Measurements from ENCODE around the gene PTTG1IP.
A peak's percentile ranks its signal among the peaks of the same experiment; 100 is the strongest.

The PTTG1IP gene

GRCh38 chr21:44868707-44869106 lies 4.8 kb downstream of the PTTG1IP start:
- no peak for DNase-seq (ENCODE audit: low read depth, low spot score)
- TF ChIP-seq POLR2AphosphoS5 (IDR thresholded peaks at IDR 0.05; ENCODE audit: borderline replicate concordance, low read depth, low read length) (no peak), EZH2 (IDR thresholded peaks at IDR 0.05) (no peak), FOXP2 (optimal IDR thresholded peaks at IDR 0.05; ENCODE audit: control extremely low read depth, extremely low read length, insufficient read depth) (no peak)
- H3K9me3 ChIP-seq (ENCODE audit: low read depth, low read length), result no peaks in the 10 kb centered on the region
- no peak overlapping the region for H3K27ac ChIP-seq
- H3K36me3 ChIP-seq (ENCODE audit: insufficient read depth, low read length), result peaks cover 25% of the 10 kb centered on the region
- H3K9ac ChIP-seq (ENCODE audit: insufficient read length), result no peak overlapping the region
- H3K4me3 ChIP-seq, result no peak overlapping the region

GRCh38 chr21:44867999-44868700 lies 5.3 kb downstream of the PTTG1IP start:
- H3K27ac ChIP-seq, result peak overlapping the region; percentile 47
- H3K4me3 ChIP-seq, result no peak overlapping the region
- peaks cover 31% of the 10 kb centered on the region for H3K36me3 ChIP-seq (ENCODE audit: insufficient read depth, low read length)
- no peaks in the 10 kb centered on the region for H3K9me3 ChIP-seq (ENCODE audit: low read depth, low read length)
- TF ChIP-seq FOXP2 (optimal IDR thresholded peaks at IDR 0.05; ENCODE audit: control extremely low read depth, extremely low read length, insufficient read depth), result no peak
- no peak for TF ChIP-seq POLR2AphosphoS5 (IDR thresholded peaks at IDR 0.05; ENCODE audit: borderline replicate concordance, low read depth, low read length)
- no peak for TF ChIP-seq EZH2 (IDR thresholded peaks at IDR 0.05)
- no peak overlapping the region for H3K9ac ChIP-seq (ENCODE audit: insufficient read length)
- no peak for DNase-seq (ENCODE audit: low read depth, low spot score)

- no peak for DNase-seq (ENCODE audit: low read depth, low spot score)
- TF ChIP-seq POLR2AphosphoS5 (IDR thresholded peaks at IDR 0.05; ENCODE audit: borderline replicate concordance, low read depth, low read length), result no peak
- H3K9ac ChIP-seq (ENCODE audit: insufficient read length), result no peak overlapping the region
- H3K9me3 ChIP-seq (ENCODE audit: low read depth, low read length), result no peaks in the 10 kb centered on the region
- H3K36me3 ChIP-seq (ENCODE audit: insufficient read depth, low read length), result peaks cover 35% of the 10 kb centered on the region
- H3K4me3 ChIP-seq, result no peak overlapping the region
- H3K27ac ChIP-seq, result peak overlapping the region; percentile 47
Measured at GRCh38 chr21:44867464-44867863, 6.0 kb downstream of the PTTG1IP start.

GRCh38 chr21:44866780-44867179 lies 6.7 kb downstream of the PTTG1IP start:
- DNase-seq (ENCODE audit: low read depth, low spot score), result no peak
- Histone ChIP-seq H3K4me3 (no peak overlapping the region), H3K9me3 (ENCODE audit: low read depth, low read length) (no peaks in the 10 kb centered on the region), H3K9ac (ENCODE audit: insufficient read length) (no peak overlapping the region), H3K36me3 (ENCODE audit: insufficient read depth, low read length) (peaks cover 35% of the 10 kb centered on the region), H3K27ac (peak overlapping the region; percentile 47)
- TF ChIP-seq EZH2 (IDR thresholded peaks at IDR 0.05), result no peak
- TF ChIP-seq FOXP2 (optimal IDR thresholded peaks at IDR 0.05; ENCODE audit: control extremely low read depth, extremely low read length, insufficient read depth), result no peak
- no peak for TF ChIP-seq POLR2AphosphoS5 (IDR thresholded peaks at IDR 0.05; ENCODE audit: borderline replicate concordance, low read depth, low read length)

GRCh38 chr21:44865561-44866280 lies 7.8 kb downstream of the PTTG1IP start:
- TF ChIP-seq FOXP2 (optimal IDR thresholded peaks at IDR 0.05; ENCODE audit: control extremely low read depth, extremely low read length, insufficient read depth) (no peak), POLR2AphosphoS5 (IDR thresholded peaks at IDR 0.05; ENCODE audit: borderline replicate concordance, low read depth, low read length) (no peak), EZH2 (IDR thresholded peaks at IDR 0.05) (no peak)
- Histone ChIP-seq H3K9ac (ENCODE audit: insufficient read length) (no peak overlapping the region), H3K9me3 (ENCODE audit: low read depth, low read length) (no peaks in the 10 kb centered on the region), H3K27ac (peak overlapping the region; percentile 73), H3K4me3 (peak overlapping the region; percentile 20; the same call in 1 of the 2 replicates), H3K36me3 (ENCODE audit: insufficient read depth, low read length) (peaks cover 35% of the 10 kb centered on the region)
- DNase-seq (ENCODE audit: low read depth, low spot score), result peak; percentile 32

GRCh38 chr21:44862869-44863685 lies 10.4 kb downstream of the PTTG1IP start:
- Histone ChIP-seq H3K9me3 (ENCODE audit: low read depth, low read length) (no peaks in the 10 kb centered on the region), H3K9ac (ENCODE audit: insufficient read length) (no peak overlapping the region), H3K27ac (no peak overlapping the region), H3K36me3 (ENCODE audit: insufficient read depth, low read length) (peaks cover 52% of the 10 kb centered on the region), H3K4me3 (no peak overlapping the region)
- no peak for DNase-seq (ENCODE audit: low read depth, low spot score)
- TF ChIP-seq FOXP2 (optimal IDR thresholded peaks at IDR 0.05; ENCODE audit: control extremely low read depth, extremely low read length, insufficient read depth), result no peak

GRCh38 chr21:44858791-44859190 lies 14.7 kb downstream of the PTTG1IP start:
- TF ChIP-seq POLR2AphosphoS5 (IDR thresholded peaks at IDR 0.05; ENCODE audit: borderline replicate concordance, low read depth, low read length) (no peak), FOXP2 (optimal IDR thresholded peaks at IDR 0.05; ENCODE audit: control extremely low read depth, extremely low read length, insufficient read depth) (no peak), EZH2 (IDR thresholded peaks at IDR 0.05) (no peak)
- H3K9me3 ChIP-seq (ENCODE audit: low read depth, low read length), result no peaks in the 10 kb centered on the region
- H3K36me3 ChIP-seq (ENCODE audit: insufficient read depth, low read length), result peaks cover 58% of the 10 kb centered on the region
- no peak overlapping the region for H3K4me3 ChIP-seq
- H3K27ac ChIP-seq, result no peak overlapping the region
- no peak overlapping the region for H3K9ac ChIP-seq (ENCODE audit: insufficient read length)
- DNase-seq (ENCODE audit: low read depth, low spot score), result no peak

GRCh38 chr21:44858291-44858690 lies 15.2 kb downstream of the PTTG1IP start:
- TF ChIP-seq FOXP2 (optimal IDR thresholded peaks at IDR 0.05; ENCODE audit: control extremely low read depth, extremely low read length, insufficient read depth), result no peak
- TF ChIP-seq EZH2 (IDR thresholded peaks at IDR 0.05), result no peak
- TF ChIP-seq POLR2AphosphoS5 (IDR thresholded peaks at IDR 0.05; ENCODE audit: borderline replicate concordance, low read depth, low read length), result no peak
- H3K36me3 ChIP-seq (ENCODE audit: insufficient read depth, low read length), result peaks cover 57% of the 10 kb centered on the region

More at GRCh38 chr21:44858291-44858690, 15.2 kb downstream of the PTTG1IP start:
- H3K9ac ChIP-seq (ENCODE audit: insufficient read length), result no peak overlapping the region
- no peak overlapping the region for H3K27ac ChIP-seq
- DNase-seq (ENCODE audit: low read depth, low spot score), result no peak
- H3K4me3 ChIP-seq, result no peak overlapping the region
- H3K9me3 ChIP-seq (ENCODE audit: low read depth, low read length), result no peaks in the 10 kb centered on the region
